H9 (cell line): Measurements from ENCODE around the gene CFAP61. TPM values are rescaled to one million over a fixed set of nuclear protein-coding genes. Genes with fewer than 3 reads are reported as not detected.

ENCODE experiments used
- DNase-seq: peaks from one replicate; pipeline ENCODE4 v3.0.0-alpha.2; 2017
- H2AFZ ChIP-seq: one replicate; pipeline ENCODE4 v1.6.1; 2013; ENCODE audit warnings: mild to moderate bottlenecking, low read length, control low read depth, moderate library complexity
- H2AK5ac ChIP-seq: 2 replicates; pipeline ENCODE4 v1.6.1; 2013; ENCODE audit warnings: low read length, control low read depth, mixed read lengths; ENCODE audit not compliant: insufficient read length
- H2BK120ac ChIP-seq: one replicate; pipeline ENCODE4 v1.6.1; 2013; ENCODE audit warnings: low read depth, mild to moderate bottlenecking, low read length, control low read depth, inconsistent platforms; ENCODE audit not compliant: poor library complexity, severe bottlenecking
- H2BK12ac ChIP-seq: 2 replicates; pipeline ENCODE4 v1.6.1; 2013; ENCODE audit warnings: low read length, control low read depth, mixed read lengths, low read depth; ENCODE audit not compliant: insufficient read length
- H2BK15ac ChIP-seq: 2 replicates; pipeline ENCODE4 v1.6.1; 2013; ENCODE audit warnings: low read depth, low read length, control low read depth
- H2BK20ac ChIP-seq: one replicate; pipeline ENCODE4 v1.6.1; 2013; ENCODE audit warnings: low read depth, mild to moderate bottlenecking, low read length, control low read depth, inconsistent platforms; ENCODE audit not compliant: poor library complexity, severe bottlenecking
- H2BK5ac ChIP-seq: 2 replicates; pipeline ENCODE4 v1.6.1; 2013; ENCODE audit warnings: low read length, control low read depth, mixed read lengths; ENCODE audit not compliant: insufficient read length
- H3K14ac ChIP-seq: 2 replicates; pipeline ENCODE4 v1.6.1; 2013; ENCODE audit warnings: low read length, control low read depth; ENCODE audit not compliant: insufficient read depth
- H3K18ac ChIP-seq: 2 replicates; pipeline ENCODE4 v1.6.1; 2013; ENCODE audit warnings: low read depth, mild to moderate bottlenecking, mixed read lengths, low read length, control low read depth; ENCODE audit not compliant: insufficient read length
- H3K23ac ChIP-seq: 2 replicates; pipeline ENCODE4 v1.6.1; 2013; ENCODE audit warnings: low read length, control low read depth, mixed read lengths, low read depth; ENCODE audit not compliant: insufficient read length
- H3K23me2 ChIP-seq: 2 replicates; pipeline ENCODE4 v1.6.1; 2013; ENCODE audit warnings: low read depth, mild to moderate bottlenecking, mixed read lengths, low read length, control low read depth; ENCODE audit not compliant: insufficient read length, poor library complexity, severe bottlenecking
- H3K27ac ChIP-seq: 2 replicates; pipeline ENCODE4 v1.5.1; 2013; ENCODE audit warnings: low read length, control low read depth, mixed read lengths, low read depth; ENCODE audit not compliant: insufficient read length
- H3K27me3 ChIP-seq: 2 replicates; pipeline ENCODE4 v1.6.1; 2013; ENCODE audit warnings: low read length, control low read depth, inconsistent platforms; ENCODE audit not compliant: insufficient read depth
- H3K4ac ChIP-seq: 2 replicates; pipeline ENCODE4 v1.6.1; 2013; ENCODE audit warnings: low read depth, mild to moderate bottlenecking, control low read depth, inconsistent platforms, low read length, moderate library complexity
- H3K4me1 ChIP-seq: 2 replicates; pipeline ENCODE4 v1.6.1; 2013; ENCODE audit warnings: low read length, control low read depth, inconsistent platforms; ENCODE audit not compliant: insufficient read depth
- H3K4me2 ChIP-seq: 2 replicates; pipeline ENCODE4 v1.6.1; 2013; ENCODE audit warnings: low read length, control low read depth, mixed read lengths; ENCODE audit not compliant: insufficient read length, insufficient read depth
- H3K56ac ChIP-seq: 2 replicates; pipeline ENCODE4 v1.6.1; 2013; ENCODE audit warnings: low read depth, mild to moderate bottlenecking, mixed read lengths, low read length, control low read depth; ENCODE audit not compliant: insufficient read length
- H3K79me1 ChIP-seq: 2 replicates; pipeline ENCODE4 v1.6.1; 2013; ENCODE audit warnings: low read depth, mild to moderate bottlenecking, moderate library complexity, low read length, control low read depth, inconsistent platforms; ENCODE audit not compliant: insufficient read depth, poor library complexity, severe bottlenecking
- H3K79me2 ChIP-seq: 2 replicates; pipeline ENCODE4 v1.6.1; 2013; ENCODE audit warnings: low read length, control low read depth, inconsistent platforms; ENCODE audit not compliant: insufficient read depth
- H3K9ac ChIP-seq: 2 replicates; pipeline ENCODE4 v1.6.1; 2013; ENCODE audit warnings: low read length, control low read depth, mixed read lengths; ENCODE audit not compliant: insufficient read length; ENCODE audit errors: extremely low read depth
- H3K9me3 ChIP-seq: one replicate; pipeline ENCODE4 v1.6.1; 2013; ENCODE audit warnings: low read depth, low read length, inconsistent platforms; ENCODE audit not compliant: control insufficient read depth
- H3T11ph ChIP-seq: one replicate; pipeline ENCODE4 v1.6.1; 2013; ENCODE audit warnings: mild to moderate bottlenecking, low read length, control low read depth, inconsistent platforms
- H4K20me1 ChIP-seq: one replicate; pipeline ENCODE4 v1.6.1; 2013; ENCODE audit not compliant: control insufficient read depth, insufficient read length, insufficient read depth
- H4K5ac ChIP-seq: 2 replicates; pipeline ENCODE4 v1.6.1; 2013; ENCODE audit warnings: low read depth, mild to moderate bottlenecking, mixed read lengths, low read length, control low read depth; ENCODE audit not compliant: insufficient read length
- H4K8ac ChIP-seq: replicated peaks from 2 replicates; pipeline ENCODE4 v1.6.1; 2013; ENCODE audit warnings: low read length, control low read depth, mixed read lengths, low read depth; ENCODE audit not compliant: insufficient read length
- H4K91ac ChIP-seq: 2 replicates; pipeline ENCODE4 v1.6.1; 2013; ENCODE audit warnings: low read depth, mild to moderate bottlenecking, moderate library complexity, mixed read lengths, low read length, control low read depth; ENCODE audit not compliant: insufficient read length
- H3K27ac Mint-ChIP-seq, 3 experiments: 2 replicates in 2 of 3; 3 replicates in 1 of 3; pipeline ENCODE4 v1.8.0; 2020 to 2021; ENCODE audit warnings: mixed read lengths in 3 of 3, mild to moderate bottlenecking in 1 of 3, moderate library complexity in 1 of 3
- H3K27me3 Mint-ChIP-seq: 2 replicates; pipeline ENCODE4 v1.8.0; 2021; ENCODE audit warnings: low read depth, mild to moderate bottlenecking, moderate library complexity, mixed read lengths
- H3K36me3 Mint-ChIP-seq, 3 experiments: 2 replicates in 2 of 3; 3 replicates in 1 of 3; pipeline ENCODE4 v1.8.0; 2020 to 2021; ENCODE audit warnings: low read depth in 3 of 3, mixed read lengths in 3 of 3; ENCODE audit not compliant: insufficient read depth in 1 of 3
- H3K4me1 Mint-ChIP-seq, 2 experiments: 2 replicates each; pipeline ENCODE4 v1.8.0; 2020; ENCODE audit warnings: mixed read lengths in 2 of 2
- H3K4me3 Mint-ChIP-seq, 2 experiments: 2 replicates in 1 of 2; 3 replicates in 1 of 2; pipeline ENCODE4 v1.8.0; 2020 to 2021; ENCODE audit warnings: mild to moderate bottlenecking in 2 of 2, mixed read lengths in 2 of 2, moderate library complexity in 1 of 2
- H3K9me3 Mint-ChIP-seq, 2 experiments: 2 replicates in 1 of 2; 3 replicates in 1 of 2; pipeline ENCODE4 v1.8.0; 2020; ENCODE audit warnings: mild to moderate bottlenecking in 2 of 2, mixed read lengths in 2 of 2, moderate library complexity in 1 of 2
- CTCF ChIP-seq: fragments of 200-600 bp; sonication (generic); conservative IDR thresholded peaks from 3 replicates; pipeline ENCODE4 v1.8.0; 2021; ENCODE audit warnings: antibody characterized with exemption, mild to moderate bottlenecking
- WGBS: extraction: QIAGEN DNeasy Blood & Tissue Kit; methylation state at CpG from one replicate; pipeline ENCODE4 v1.1.7; 2013; ENCODE audit warnings: missing lambda C conversion rate, low lambda C conversion rate, mixed read lengths; ENCODE audit not compliant: insufficient read length; ENCODE audit errors: extremely low coverage; 5-methylcytosine and 5-hydroxymethylcytosine counted together
- total RNA-seq: library from RNA; stranded (reverse); gene quantifications from 2 replicates; pipeline ENCODE4 v1.2.1, GENCODE V29; 2021

The CFAP61 gene
- total RNA-seq, 1 experiment from 2014 or later = 0.44 TPM

- no peak overlapping the region for H3K18ac ChIP-seq
- TF ChIP-seq CTCF = no peak
- no peak overlapping the region for H2AFZ ChIP-seq
- H3K56ac ChIP-seq = no peak overlapping the region
- peaks cover 14 to 17% of the 10 kb centered on the region in 2 experiments for H3K4me1 Mint-ChIP-seq
- DNase-seq = no peak
- WGBS = no CpG with 5 or more reads among the region's 6 CpGs
- no peak overlapping the region for H3K4me2 ChIP-seq
- H3K79me1 ChIP-seq = no peaks in the 10 kb centered on the region
- H2BK15ac ChIP-seq = no peak overlapping the region
- H3K4ac ChIP-seq = no peak overlapping the region
- H2BK120ac ChIP-seq = no peak overlapping the region
- no peaks in the 10 kb centered on the region for H3K23me2 ChIP-seq
- no peaks in the 10 kb centered on the region for H3K9me3 ChIP-seq
- no peak overlapping the region for H2BK12ac ChIP-seq
- no peak overlapping the region for H3T11ph ChIP-seq
- no peak overlapping the region for H2BK5ac ChIP-seq
- no peak overlapping the region for H4K5ac ChIP-seq
- H4K20me1 ChIP-seq = no peaks in the 10 kb centered on the region
- H2AK5ac ChIP-seq = no peak overlapping the region
- peaks cover 0 to 8% of the 10 kb centered on the region in 2 experiments; a peak in 3 of 5 replicates for H3K9me3 Mint-ChIP-seq
- H2BK20ac ChIP-seq = no peak overlapping the region
- H3K27ac Mint-ChIP-seq = no peak overlapping the region
- H3K36me3 Mint-ChIP-seq = peaks cover 0 to 2% (median 0%) of the 10 kb centered on the region in 3 experiments; a peak in 2 of 7 replicates
- no peaks in the 10 kb centered on the region for H3K27me3 ChIP-seq
- no peak overlapping the region for H3K23ac ChIP-seq
- H3K79me2 ChIP-seq = no peaks in the 10 kb centered on the region
- H3K9ac ChIP-seq = no peak overlapping the region
- no peaks in the 10 kb centered on the region for H3K4me1 ChIP-seq
- no peak overlapping the region for H3K14ac ChIP-seq
- no peak overlapping the region for H3K27ac ChIP-seq
- no peak overlapping the region for H4K8ac ChIP-seq
- H4K91ac ChIP-seq = no peak overlapping the region
- H3K27me3 Mint-ChIP-seq = peaks cover 2% of the 10 kb centered on the region; the same call in 1 of the 2 replicates
- no peak overlapping the region for H3K4me3 Mint-ChIP-seq
These were observed 173.2 kb downstream of the CFAP61 start for GRCh38 chr20:20225325-20226043.
